Caco-2 (cell line): Measurements from ENCODE around the gene PITRM1. TPM values are rescaled to one million over a fixed set of nuclear protein-coding genes. Genes with fewer than 3 reads are reported as not detected.

ENCODE experiments used
- BruUV-seq: library from RNA; stranded (reverse); fragments of 400-500 nt; replicated peaks from 2 replicates; lab custom pipeline; 2021; lab: Mats Ljungman, UMichigan
- CTCF ChIA-PET: fragments of 300-600 bp; sonication (Branson Sonifier 250); formaldehyde crosslinking; loops from one replicate; lab custom pipeline; 2022; ENCODE audit warnings: antibody characterized with exemption; lab: Charles Lee
- POLR2A ChIA-PET: fragments of 300-600 bp; sonication (Branson Sonifier 250); formaldehyde crosslinking; loops from one replicate; lab custom pipeline; 2022; ENCODE audit warnings: antibody characterized with exemption; lab: Charles Lee
- DNase-seq, 2 experiments: peaks; one replicate each; pipeline versions ENCODE4 v3.0.0 to v3.0.0-alpha.2; 2020 to 2022
- H3K27me3 ChIP-seq: replicated peaks from 2 replicates; pipeline ENCODE4 v1.6.0; 2011; ENCODE audit warnings: low read length; ENCODE audit not compliant: control insufficient read depth, insufficient read depth
- H3K36me3 ChIP-seq: 2 replicates; pipeline ENCODE4 v1.5.1; 2011; ENCODE audit warnings: low read length; ENCODE audit not compliant: control insufficient read depth, insufficient read depth
- H3K4me1 ChIP-seq: fragments of 250-450 bp; sonication (Bioruptor Pico); 2 replicates; pipeline ENCODE4 v1.5.1; 2020; ENCODE audit warnings: mild to moderate bottlenecking
- H3K4me3 ChIP-seq: 2 replicates; pipeline ENCODE4 v1.5.1; 2011; ENCODE audit warnings: low read depth, mild to moderate bottlenecking, control low read depth, low read length
- H3K9me3 ChIP-seq: fragments of 250-450 bp; sonication (Bioruptor Pico); 2 replicates; pipeline ENCODE4 v1.5.1; 2020; ENCODE audit warnings: mild to moderate bottlenecking, moderate library complexity
- H3K27ac Mint-ChIP-seq: one replicate; pipeline ENCODE4 v1.8.0; 2022; ENCODE audit warnings: mixed read lengths; ENCODE audit not compliant: unreplicated experiment
- H3K27me3 Mint-ChIP-seq: one replicate; pipeline ENCODE4 v1.8.0; 2022; ENCODE audit warnings: mixed read lengths; ENCODE audit not compliant: insufficient read depth, unreplicated experiment
- H3K36me3 Mint-ChIP-seq: one replicate; pipeline ENCODE4 v1.8.0; 2022; ENCODE audit warnings: mild to moderate bottlenecking, mixed read lengths; ENCODE audit not compliant: insufficient read depth, unreplicated experiment
- H3K4me1 Mint-ChIP-seq: one replicate; pipeline ENCODE4 v1.8.0; 2022; ENCODE audit warnings: low read depth, mixed read lengths; ENCODE audit not compliant: unreplicated experiment
- H3K4me3 Mint-ChIP-seq: one replicate; pipeline ENCODE4 v1.8.0; 2022; ENCODE audit warnings: mild to moderate bottlenecking, moderate library complexity, mixed read lengths; ENCODE audit not compliant: unreplicated experiment
- H3K9me3 Mint-ChIP-seq: one replicate; pipeline ENCODE4 v1.8.0; 2022; ENCODE audit warnings: mixed read lengths; ENCODE audit not compliant: unreplicated experiment
- intact Hi-C: fragments of 100-400 bp; cut with micrococcal nuclease; formaldehyde crosslinking; loops from one replicate; pipeline ENCODE4 v1.10.0; 2022; ENCODE audit not compliant: unreplicated experiment
- total RNA-seq: library from RNA; stranded (reverse); gene quantifications from 2 replicates; pipeline ENCODE4 v1.2.3, GENCODE V29; 2022
- TF ChIP-seq, protein P1 (sequence below), 2 experiments: fragments of 200-600 bp in 1 of 2; IDR thresholded peaks; 1 replicate in 1 of 2; 2 replicates in 1 of 2; pipeline versions ENCODE4 v1.5.1 to v1.8.0; 2011 to 2022; ENCODE audit warnings: antibody characterized with exemption in 1 of 2, control low read depth in 1 of 2, inconsistent platforms in 1 of 2, low read depth in 1 of 2, low read length in 1 of 2, mild to moderate bottlenecking in 1 of 2, moderate library complexity in 1 of 2; ENCODE audit not compliant: insufficient read depth in 1 of 2, severe bottlenecking in 1 of 2, unreplicated experiment in 1 of 2

The PITRM1 gene
- total RNA-seq, 1 experiment from 2014 or later, result 80.5 TPM

GRCh38 chr10:3145366-3145765 is 27.2 kb downstream of the PITRM1 start:
- peaks cover 4% of the 10 kb centered on the region for H3K36me3 ChIP-seq
- H3K27ac Mint-ChIP-seq, result no peak overlapping the region
- BruUV-seq, result no TSS peak
- H3K4me1 Mint-ChIP-seq, result no peaks in the 10 kb centered on the region
- intact Hi-C loops, result no loop called here
- no peaks in the 10 kb centered on the region for H3K4me1 ChIP-seq
- H3K9me3 Mint-ChIP-seq, result no peaks in the 10 kb centered on the region
- TF ChIP-seq, protein P1, sequence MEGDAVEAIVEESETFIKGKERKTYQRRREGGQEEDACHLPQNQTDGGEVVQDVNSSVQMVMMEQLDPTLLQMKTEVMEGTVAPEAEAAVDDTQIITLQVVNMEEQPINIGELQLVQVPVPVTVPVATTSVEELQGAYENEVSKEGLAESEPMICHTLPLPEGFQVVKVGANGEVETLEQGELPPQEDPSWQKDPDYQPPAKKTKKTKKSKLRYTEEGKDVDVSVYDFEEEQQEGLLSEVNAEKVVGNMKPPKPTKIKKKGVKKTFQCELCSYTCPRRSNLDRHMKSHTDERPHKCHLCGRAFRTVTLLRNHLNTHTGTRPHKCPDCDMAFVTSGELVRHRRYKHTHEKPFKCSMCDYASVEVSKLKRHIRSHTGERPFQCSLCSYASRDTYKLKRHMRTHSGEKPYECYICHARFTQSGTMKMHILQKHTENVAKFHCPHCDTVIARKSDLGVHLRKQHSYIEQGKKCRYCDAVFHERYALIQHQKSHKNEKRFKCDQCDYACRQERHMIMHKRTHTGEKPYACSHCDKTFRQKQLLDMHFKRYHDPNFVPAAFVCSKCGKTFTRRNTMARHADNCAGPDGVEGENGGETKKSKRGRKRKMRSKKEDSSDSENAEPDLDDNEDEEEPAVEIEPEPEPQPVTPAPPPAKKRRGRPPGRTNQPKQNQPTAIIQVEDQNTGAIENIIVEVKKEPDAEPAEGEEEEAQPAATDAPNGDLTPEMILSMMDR (IDR thresholded peaks at IDR 0.05; ENCODE audit: insufficient read depth in 1 of 2, low read depth in 1 of 2, low read length in 1 of 2, severe bottlenecking in 1 of 2, unreplicated experiment in 1 of 2), result no peak
- H3K4me3 Mint-ChIP-seq, result no peak overlapping the region
- no peaks in the 10 kb centered on the region for H3K27me3 Mint-ChIP-seq
- DNase-seq, result no peak
- no peaks in the 10 kb centered on the region for H3K9me3 ChIP-seq
- H3K4me3 ChIP-seq, result no peak overlapping the region
- ChIA-PET POLR2A (no interaction called here), CTCF (no interaction called here)
- peaks cover 79% of the 10 kb centered on the region for H3K36me3 Mint-ChIP-seq
- H3K27me3 ChIP-seq, result no peaks in the 10 kb centered on the region

- Histone ChIP-seq H3K36me3 (peaks cover 4% of the 10 kb centered on the region), H3K27me3 (no peaks in the 10 kb centered on the region), H3K4me3 (no peak overlapping the region), H3K9me3 (no peaks in the 10 kb centered on the region), H3K4me1 (0 out of 2 replicates have a peak, but pooled peaks cover 6% of the 10 kb centered on the region)
- Mint-ChIP-seq H3K4me3 (no peak overlapping the region), H3K36me3 (peaks cover 87% of the 10 kb centered on the region), H3K4me1 (peaks cover 7% of the 10 kb centered on the region), H3K9me3 (no peaks in the 10 kb centered on the region), H3K27me3 (no peaks in the 10 kb centered on the region), H3K27ac (no peak overlapping the region)
- no TSS peak for BruUV-seq
- intact Hi-C loops, result no loop called here
- POLR2A ChIA-PET, result no interaction called here
- CTCF ChIA-PET, result no interaction called here
- DNase-seq, result no peak
- TF ChIP-seq, protein P1 (IDR thresholded peaks at IDR 0.05; ENCODE audit: insufficient read depth in 1 of 2, low read depth in 1 of 2, low read length in 1 of 2, severe bottlenecking in 1 of 2, unreplicated experiment in 1 of 2), result no peak
These were observed 28.7 kb downstream of the PITRM1 start for GRCh38 chr10:3143791-3144434.

DNA sequence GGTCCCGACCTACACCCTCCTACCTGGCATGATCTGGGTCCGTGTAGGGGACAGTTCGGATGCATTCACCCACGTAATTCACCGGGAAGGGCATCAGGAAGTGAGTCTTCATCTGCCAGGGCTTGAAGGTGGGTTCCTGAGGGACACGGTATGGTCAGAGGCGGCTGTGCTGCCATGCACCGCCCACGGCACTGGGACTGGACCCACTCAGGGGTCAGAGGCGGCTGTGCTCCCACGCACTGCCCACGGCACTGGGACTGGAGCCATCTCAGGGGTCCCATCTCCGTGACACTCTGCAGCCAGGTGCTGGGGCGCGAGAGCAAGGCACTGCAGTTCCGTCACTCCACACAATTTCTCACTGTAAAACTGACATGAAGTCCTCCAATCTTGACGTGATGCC is 29.2 kb downstream of the PITRM1 start:
- intact Hi-C loops, result no loop called here
- TF ChIP-seq, protein P1 (IDR thresholded peaks at IDR 0.05; ENCODE audit: insufficient read depth in 1 of 2, low read depth in 1 of 2, low read length in 1 of 2, severe bottlenecking in 1 of 2, unreplicated experiment in 1 of 2), result no peak
- Histone ChIP-seq H3K36me3 (peaks cover 7% of the 10 kb centered on the region), H3K4me1 (0 out of 2 replicates have a peak, but pooled peaks cover 11% of the 10 kb centered on the region), H3K9me3 (no peaks in the 10 kb centered on the region), H3K4me3 (no peak overlapping the region), H3K27me3 (no peaks in the 10 kb centered on the region)
- Mint-ChIP-seq H3K27ac (no peak overlapping the region), H3K36me3 (peaks cover 92% of the 10 kb centered on the region), H3K4me3 (no peak overlapping the region), H3K27me3 (no peaks in the 10 kb centered on the region), H3K4me1 (peaks cover 9% of the 10 kb centered on the region), H3K9me3 (no peaks in the 10 kb centered on the region)
- no peak for DNase-seq
- ChIA-PET CTCF (no interaction called here), POLR2A (no interaction called here)
- no TSS peak for BruUV-seq
